ENCODE data around the gene PHACTR4. TPM values are rescaled to one million over a fixed set of nuclear protein-coding genes. Genes with fewer than 3 reads are reported as not detected.
A peak's percentile ranks its signal among the peaks of the same experiment; 100 is the strongest.
"Not testable (repeated sequence)": the region's sequence is repeated elsewhere in the genome, so short reads cannot be mapped to it uniquely, and the experiment has no call there.

PHACTR4 gene
- total RNA-seq, 6 experiments from 2014 or later, result 16.1 to 25.8 (median 23.3) TPM

DNA sequence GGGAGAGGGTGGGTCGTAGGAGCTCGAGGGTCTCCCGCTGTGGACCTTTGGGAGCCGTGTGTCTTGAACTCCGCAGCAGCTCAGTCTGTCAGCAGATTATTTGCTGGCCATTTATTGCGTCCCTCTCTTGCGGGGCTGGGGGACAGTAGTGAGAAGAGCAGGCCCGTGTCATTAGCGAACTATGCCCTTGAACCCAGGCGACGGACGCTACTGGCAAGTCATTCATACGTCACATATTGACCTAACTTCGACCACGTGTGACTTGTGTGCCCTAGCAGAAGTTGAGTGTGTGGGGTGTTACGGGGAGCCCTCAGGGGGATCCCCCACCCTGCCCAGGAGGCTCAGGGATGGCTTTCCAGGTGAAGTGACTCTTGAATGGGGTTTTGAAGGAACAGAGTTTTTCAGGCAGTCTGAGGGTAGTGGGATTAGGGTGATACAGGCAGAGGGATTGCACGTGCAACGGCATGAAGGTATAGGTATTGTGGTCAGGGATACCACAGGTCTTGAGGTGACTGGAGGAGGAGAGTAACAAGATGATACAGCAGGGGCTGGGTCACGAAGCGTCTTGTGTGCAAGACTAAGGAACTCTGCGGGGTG, 149.3 kb downstream of the PHACTR4 start:
- Histone ChIP-seq H3K27ac (peak overlapping the region in 1 of 3 donors; percentile 85), H3K36me3 (peaks cover 0 to 12% (median 0%) of the 10 kb centered on the region in 4 donors), H3K4me1 (peaks cover 0 to 5% (median 2%) of the 10 kb centered on the region in 4 donors), H3K4me3 (peak overlapping the region; percentile 69 to 75 (median 71)), H3K9me3 (no peaks in the 10 kb centered on the region), H3K27me3 (no peaks in the 10 kb centered on the region)
- peak in 2 of 3 donors; percentile 42 to 55 for DNase-seq
- 14% methylated on average over 17 of the region's 21 CpGs for WGBS (ENCODE audit: insufficient coverage, low coverage, low lambda C conversion rate, missing lambda C conversion rate)
- TF ChIP-seq POLR2A (IDR thresholded peaks at IDR 0.05), result no peak
- TF ChIP-seq, protein P1, sequence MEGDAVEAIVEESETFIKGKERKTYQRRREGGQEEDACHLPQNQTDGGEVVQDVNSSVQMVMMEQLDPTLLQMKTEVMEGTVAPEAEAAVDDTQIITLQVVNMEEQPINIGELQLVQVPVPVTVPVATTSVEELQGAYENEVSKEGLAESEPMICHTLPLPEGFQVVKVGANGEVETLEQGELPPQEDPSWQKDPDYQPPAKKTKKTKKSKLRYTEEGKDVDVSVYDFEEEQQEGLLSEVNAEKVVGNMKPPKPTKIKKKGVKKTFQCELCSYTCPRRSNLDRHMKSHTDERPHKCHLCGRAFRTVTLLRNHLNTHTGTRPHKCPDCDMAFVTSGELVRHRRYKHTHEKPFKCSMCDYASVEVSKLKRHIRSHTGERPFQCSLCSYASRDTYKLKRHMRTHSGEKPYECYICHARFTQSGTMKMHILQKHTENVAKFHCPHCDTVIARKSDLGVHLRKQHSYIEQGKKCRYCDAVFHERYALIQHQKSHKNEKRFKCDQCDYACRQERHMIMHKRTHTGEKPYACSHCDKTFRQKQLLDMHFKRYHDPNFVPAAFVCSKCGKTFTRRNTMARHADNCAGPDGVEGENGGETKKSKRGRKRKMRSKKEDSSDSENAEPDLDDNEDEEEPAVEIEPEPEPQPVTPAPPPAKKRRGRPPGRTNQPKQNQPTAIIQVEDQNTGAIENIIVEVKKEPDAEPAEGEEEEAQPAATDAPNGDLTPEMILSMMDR (IDR thresholded peaks at IDR 0.05), result no peak
- intact Hi-C loops (cut with DNase I), result no loop called here
- peak; percentile 15 to 34 (median 20) for ATAC-seq

DNA sequence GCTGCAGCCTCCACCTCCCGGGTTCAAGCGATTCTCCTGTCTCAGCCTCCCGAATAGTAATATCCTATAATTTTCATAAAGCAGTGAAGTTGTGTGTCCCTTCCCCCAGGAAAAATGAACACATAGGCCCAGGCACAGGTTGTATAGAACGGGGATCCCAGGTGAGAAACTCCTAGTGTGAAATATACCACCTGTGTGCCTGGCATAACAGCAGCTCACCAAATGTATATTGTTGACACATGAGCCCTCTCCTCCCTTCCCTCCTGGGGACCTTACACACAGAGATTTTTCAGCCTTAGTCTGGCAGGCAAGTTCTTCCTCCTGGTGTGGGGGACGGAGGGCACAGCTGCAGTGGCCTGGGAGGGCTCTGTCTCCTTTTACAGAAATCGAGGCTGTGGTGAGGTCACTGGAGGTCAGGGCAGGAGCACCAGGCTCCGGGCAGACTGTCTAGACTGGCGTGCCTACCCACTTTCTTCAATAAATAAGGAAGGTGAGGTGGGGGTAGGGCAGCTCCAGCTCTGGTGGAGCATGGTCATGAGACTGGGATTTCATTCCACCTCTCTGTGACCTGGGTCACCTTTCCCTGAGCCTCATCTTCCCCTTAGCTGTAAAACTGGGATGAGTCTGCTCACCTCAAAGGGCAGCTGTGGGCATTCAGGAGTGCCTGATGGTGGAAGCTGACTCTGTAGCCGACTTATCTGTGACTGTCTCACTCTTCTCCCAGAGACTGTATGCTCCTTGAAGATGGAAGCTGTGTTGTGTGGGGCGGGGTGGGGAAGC, 150.6 kb downstream of the PHACTR4 start:
- DNase-seq (no peak), ATAC-seq (no peak)
- peaks cover 0 to 5% (median 2%) of the 10 kb centered on the region in 4 donors for H3K4me1 ChIP-seq
- H3K27ac ChIP-seq, result no peak overlapping the region
- no peaks in the 10 kb centered on the region for H3K9me3 ChIP-seq
- TF ChIP-seq POLR2A (IDR thresholded peaks at IDR 0.05), result no peak
- TF ChIP-seq, protein P1 (IDR thresholded peaks at IDR 0.05), result no peak
- H3K4me3 ChIP-seq, result no peak overlapping the region
- no peaks in the 10 kb centered on the region for H3K27me3 ChIP-seq
- 67% methylated on average over 4 of the region's 10 CpGs for WGBS (ENCODE audit: insufficient coverage, low coverage, low lambda C conversion rate, missing lambda C conversion rate)
- peaks cover 0 to 2% (median 0%) of the 10 kb centered on the region in 4 donors for H3K36me3 ChIP-seq
- intact Hi-C loops (cut with DNase I), result loop anchor here in 1 of 2 donors (5.0 kb wide), 1 partner anchor 82 kb away; no protein-coding TSS in a partner anchor

DNA sequence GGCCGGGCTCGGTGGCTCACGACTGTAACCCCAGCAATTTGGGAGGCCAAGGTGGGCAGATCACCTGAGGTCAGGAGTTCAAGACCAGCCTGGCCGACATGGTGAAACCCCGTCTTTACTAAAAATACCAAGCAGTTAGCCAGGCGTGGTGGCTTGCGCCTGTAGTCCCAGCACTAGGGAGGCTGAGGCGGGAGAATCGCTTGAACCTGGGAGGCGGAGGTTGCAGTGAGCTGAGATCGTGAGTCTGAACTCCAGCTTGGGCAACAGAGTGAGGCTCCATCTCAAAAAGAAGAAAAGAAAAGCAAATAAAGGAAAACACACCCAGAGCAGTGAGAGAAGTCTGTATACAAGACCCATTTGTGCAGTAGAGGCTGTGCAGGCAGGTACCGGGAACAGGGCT, 151.3 kb downstream of the PHACTR4 start:
- not testable (repeated sequence) for H3K4me3 ChIP-seq, H3K27ac ChIP-seq, DNase-seq, H3K36me3 ChIP-seq, H3K4me1 ChIP-seq, H3K27me3 ChIP-seq, H3K9me3 ChIP-seq, ATAC-seq
- 93% methylated on average over 4 of the region's 12 CpGs for WGBS (ENCODE audit: insufficient coverage, low coverage, low lambda C conversion rate, missing lambda C conversion rate)
- intact Hi-C loops (cut with DNase I), result loop anchor here in 1 of 2 donors (5.0 kb wide), 1 partner anchor 82 kb away; no protein-coding TSS in a partner anchor

DNA sequence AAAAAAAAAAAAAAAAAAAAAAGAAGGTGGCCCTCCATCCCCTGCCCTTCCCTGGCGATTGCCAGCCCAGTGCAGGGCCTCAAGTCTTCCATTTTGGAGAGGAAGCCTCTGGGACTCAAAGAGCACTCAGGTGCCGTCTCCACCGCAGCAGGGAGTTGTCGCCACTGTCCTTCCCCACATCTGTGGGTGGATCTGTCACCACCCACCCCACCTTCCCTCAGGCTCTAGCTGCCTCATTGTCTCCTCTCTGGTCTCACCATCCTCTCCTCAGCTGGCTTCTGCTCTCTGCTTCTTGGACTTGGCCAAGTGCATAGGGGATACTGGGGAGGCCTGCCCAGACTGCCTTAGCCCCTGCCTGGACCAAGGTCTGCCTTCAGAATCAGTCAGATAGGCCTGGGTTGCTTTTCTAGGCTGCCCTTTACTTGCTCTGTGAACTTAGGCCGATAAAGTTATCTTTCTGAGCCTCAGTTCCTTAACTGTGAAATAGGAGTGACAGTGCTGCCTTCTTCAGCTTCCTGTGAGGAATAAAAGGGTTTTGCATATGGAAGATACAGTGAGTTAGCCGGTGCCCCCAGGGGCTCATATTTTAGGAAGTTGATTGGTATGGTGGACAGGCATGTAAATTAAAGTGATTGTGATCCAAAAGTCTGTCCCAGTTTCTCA, 152.1 kb downstream of the PHACTR4 start:
- Histone ChIP-seq H3K36me3 (no peaks in the 10 kb centered on the region), H3K27ac (no peak overlapping the region), H3K4me1 (peaks cover 0 to 5% (median 2%) of the 10 kb centered on the region in 4 donors), H3K9me3 (no peaks in the 10 kb centered on the region), H3K4me3 (no peak overlapping the region), H3K27me3 (no peaks in the 10 kb centered on the region)
- DNase-seq (no peak), ATAC-seq (no peak)
- TF ChIP-seq POLR2A (IDR thresholded peaks at IDR 0.05), result no peak
- TF ChIP-seq, protein P1 (IDR thresholded peaks at IDR 0.05), result no peak
- intact Hi-C loops (cut with DNase I), result loop anchor here in 1 of 2 donors (5.0 kb wide), 1 partner anchor 81 kb away; no protein-coding TSS in a partner anchor
- 84% methylated on average over 5 of the region's 6 CpGs for WGBS (ENCODE audit: insufficient coverage, low coverage, low lambda C conversion rate, missing lambda C conversion rate)

DNA sequence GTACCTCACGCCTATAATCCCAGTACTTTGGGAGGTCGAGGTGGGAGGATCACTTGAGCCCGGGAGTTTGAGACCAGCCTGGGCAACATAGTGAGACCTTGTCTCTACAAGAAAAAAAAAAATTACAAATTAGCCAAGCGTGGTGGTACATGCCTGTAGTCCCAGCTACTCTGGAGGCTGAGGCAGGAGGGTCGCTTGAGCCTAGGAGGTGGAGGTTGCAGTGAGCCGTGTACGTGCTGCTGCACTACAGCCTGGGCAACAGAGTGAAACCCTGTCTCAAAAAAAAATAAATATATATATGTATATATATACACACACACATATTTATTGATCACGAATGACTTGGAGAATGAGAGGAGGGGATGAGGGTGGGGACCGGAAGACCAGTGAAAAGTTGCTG, 153.0 kb downstream of the PHACTR4 start:
- H3K27ac ChIP-seq, H3K9me3 ChIP-seq, ATAC-seq, H3K4me1 ChIP-seq, DNase-seq, H3K36me3 ChIP-seq, H3K27me3 ChIP-seq, H3K4me3 ChIP-seq: not testable (repeated sequence)
- 82% methylated on average over 3 of the region's 9 CpGs for WGBS (ENCODE audit: insufficient coverage, low coverage, low lambda C conversion rate, missing lambda C conversion rate)
- intact Hi-C loops (cut with DNase I), result loop anchor here in 1 of 2 donors (5.0 kb wide), 1 partner anchor 80 kb away; no protein-coding TSS in a partner anchor

DNA sequence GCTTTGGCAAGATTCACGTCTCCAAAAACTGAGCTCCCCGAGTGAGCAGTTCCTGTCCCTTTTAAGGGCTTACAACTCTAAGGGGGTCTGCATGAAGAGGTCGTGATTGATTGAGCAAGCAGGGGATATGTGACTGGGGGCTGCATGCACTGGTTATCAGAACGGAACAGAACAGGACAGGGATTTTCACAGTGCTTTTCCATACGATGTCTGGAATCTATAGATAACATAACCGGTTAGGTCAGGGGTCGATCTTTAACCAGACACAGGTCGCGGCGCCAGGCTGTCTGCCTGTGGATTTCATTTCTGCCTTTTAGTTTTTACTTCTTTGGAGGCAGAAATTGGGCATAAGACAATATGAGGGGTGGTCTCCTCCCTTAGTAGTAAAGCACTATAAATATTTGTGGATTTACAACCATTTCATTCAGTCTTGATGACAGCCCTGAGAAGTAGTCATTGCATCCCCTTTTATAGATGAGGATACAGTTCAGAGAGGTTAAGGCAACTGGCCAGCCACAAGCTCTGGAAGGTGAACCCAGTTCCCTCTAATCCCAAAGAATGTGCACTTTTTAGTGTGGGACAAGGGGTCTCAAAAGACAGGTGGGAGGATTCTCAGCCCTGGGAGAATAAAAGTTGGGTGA, 155.6 kb downstream of the PHACTR4 start:
- H3K9me3 ChIP-seq; DNase-seq; H3K4me1 ChIP-seq; H3K27ac ChIP-seq; H3K4me3 ChIP-seq; H3K27me3 ChIP-seq; ATAC-seq; intact Hi-C loops (cut with DNase I); H3K36me3 ChIP-seq: not testable (repeated sequence)
- WGBS (ENCODE audit: insufficient coverage, low coverage, low lambda C conversion rate, missing lambda C conversion rate), result 90% methylated on average over 6 of the region's 10 CpGs
